Effector memory CD4-positive, alpha-beta T cell (primary cell): ENCODE results near the gene S100A7A.
A peak's percentile ranks its signal among the peaks of the same experiment; 100 is the strongest.
"Not testable (repeated sequence)": the region's sequence is repeated elsewhere in the genome, so short reads cannot be mapped to it uniquely, and the experiment has no call there.

ENCODE experiments used
- DNase-seq, 3 donors: peaks; one replicate each; pipeline ENCODE4 v3.0.0-alpha.2; 2020
- H3K27ac ChIP-seq: 2 replicates; pipeline ENCODE4 v1.7.0; 2013; ENCODE audit warnings: mild to moderate bottlenecking, low read length, moderate library complexity; ENCODE audit not compliant: insufficient read depth, poor library complexity, severe bottlenecking
- H3K27me3 ChIP-seq: replicated peaks from 2 replicates; pipeline ENCODE4 v1.7.0; 2013; ENCODE audit warnings: mild to moderate bottlenecking, low read length; ENCODE audit not compliant: insufficient read depth, control insufficient read depth, poor library complexity, severe bottlenecking
- H3K36me3 ChIP-seq: 2 replicates; pipeline ENCODE4 v1.7.0; 2013; ENCODE audit warnings: mild to moderate bottlenecking, low read length, moderate library complexity; ENCODE audit not compliant: control insufficient read depth, insufficient read depth
- H3K4me1 ChIP-seq: 2 replicates; pipeline ENCODE4 v1.7.0; 2013; ENCODE audit warnings: low read length, mild to moderate bottlenecking; ENCODE audit not compliant: control insufficient read depth, insufficient read depth, poor library complexity, severe bottlenecking
- H3K4me3 ChIP-seq: 2 replicates; pipeline ENCODE4 v1.7.0; 2013; ENCODE audit warnings: low read length, low read depth, mild to moderate bottlenecking; ENCODE audit not compliant: insufficient read depth, poor library complexity, severe bottlenecking
- H3K9me3 ChIP-seq: 2 replicates; pipeline ENCODE4 v1.7.0; 2013; ENCODE audit warnings: mild to moderate bottlenecking, low read length, moderate library complexity; ENCODE audit not compliant: control insufficient read depth

Gene S100A7A

GRCh38 chr1:153419436-153419793 is 3.1 kb downstream of the S100A7A start:
- not testable (repeated sequence) for H3K27ac ChIP-seq, H3K9me3 ChIP-seq, H3K4me3 ChIP-seq, H3K4me1 ChIP-seq, H3K36me3 ChIP-seq, H3K27me3 ChIP-seq, DNase-seq

GRCh38 chr1:153420306-153420705 is 4.0 kb downstream of the S100A7A start:
- Histone ChIP-seq H3K27ac (no peak overlapping the region), H3K27me3 (no peaks in the 10 kb centered on the region), H3K4me3 (no peak overlapping the region)

GRCh38 chr1:153422450-153423068 is 6.2 kb downstream of the S100A7A start:
- Histone ChIP-seq H3K9me3 (no peaks in the 10 kb centered on the region), H3K27me3 (no peaks in the 10 kb centered on the region), H3K4me1 (no peaks in the 10 kb centered on the region), H3K36me3 (no peaks in the 10 kb centered on the region), H3K27ac (no peak overlapping the region), H3K4me3 (no peak overlapping the region)
- DNase-seq, result peak; percentile 21 to 32 (median 25)

More at GRCh38 chr1:153420306-153420705, 4.0 kb downstream of the S100A7A start:
- H3K9me3 ChIP-seq, result no peaks in the 10 kb centered on the region
- no peak for DNase-seq
- no peaks in the 10 kb centered on the region for H3K36me3 ChIP-seq
- no peaks in the 10 kb centered on the region for H3K4me1 ChIP-seq

- no peaks in the 10 kb centered on the region for H3K9me3 ChIP-seq
- no peak overlapping the region for H3K27ac ChIP-seq
- no peaks in the 10 kb centered on the region for H3K4me1 ChIP-seq
- no peaks in the 10 kb centered on the region for H3K36me3 ChIP-seq
- H3K27me3 ChIP-seq, result no peaks in the 10 kb centered on the region
- H3K4me3 ChIP-seq, result no peak overlapping the region
- DNase-seq, result no peak
Measured at GRCh38 chr1:153426809-153427208, 10.5 kb downstream of the S100A7A start.

- Histone ChIP-seq H3K4me1 (no peaks in the 10 kb centered on the region), H3K36me3 (no peaks in the 10 kb centered on the region), H3K4me3 (no peak overlapping the region), H3K27ac (no peak overlapping the region), H3K27me3 (no peaks in the 10 kb centered on the region), H3K9me3 (no peaks in the 10 kb centered on the region)
- no peak for DNase-seq
Measured at GRCh38 chr1:153428073-153428638, 11.8 kb downstream of the S100A7A start.

- no peaks in the 10 kb centered on the region for H3K4me1 ChIP-seq
- H3K27ac ChIP-seq, result no peak overlapping the region
- no peaks in the 10 kb centered on the region for H3K36me3 ChIP-seq
- no peaks in the 10 kb centered on the region for H3K27me3 ChIP-seq
- no peak overlapping the region for H3K4me3 ChIP-seq
- no peaks in the 10 kb centered on the region for H3K9me3 ChIP-seq
- no peak for DNase-seq
Measured at GRCh38 chr1:153428791-153429190, 12.5 kb downstream of the S100A7A start.

- no peak for DNase-seq
- no peaks in the 10 kb centered on the region for H3K27me3 ChIP-seq
- no peak overlapping the region for H3K27ac ChIP-seq
Measured at GRCh38 chr1:153429266-153430165, 13.2 kb downstream of the S100A7A start.

GRCh38 chr1:153430166-153430553 is 13.8 kb downstream of the S100A7A start:
- no peaks in the 10 kb centered on the region for H3K36me3 ChIP-seq
- no peaks in the 10 kb centered on the region for H3K4me1 ChIP-seq
- H3K27me3 ChIP-seq, result no peaks in the 10 kb centered on the region
- H3K9me3 ChIP-seq, result no peaks in the 10 kb centered on the region
- no peak overlapping the region for H3K27ac ChIP-seq
- H3K4me3 ChIP-seq, result no peak overlapping the region
- no peak for DNase-seq

More at GRCh38 chr1:153429266-153430165, 13.2 kb downstream of the S100A7A start:
- Histone ChIP-seq H3K4me3 (no peak overlapping the region), H3K36me3 (no peaks in the 10 kb centered on the region), H3K4me1 (no peaks in the 10 kb centered on the region), H3K9me3 (no peaks in the 10 kb centered on the region)

GRCh38 chr1:153430561-153430960 is 14.2 kb downstream of the S100A7A start:
- Histone ChIP-seq H3K4me1 (no peaks in the 10 kb centered on the region), H3K27ac (no peak overlapping the region), H3K4me3 (no peak overlapping the region), H3K27me3 (no peaks in the 10 kb centered on the region), H3K9me3 (no peaks in the 10 kb centered on the region), H3K36me3 (no peaks in the 10 kb centered on the region)
- no peak for DNase-seq

- H3K9me3 ChIP-seq, result no peaks in the 10 kb centered on the region
- H3K27ac ChIP-seq, result no peak overlapping the region
- H3K36me3 ChIP-seq, result no peaks in the 10 kb centered on the region
- no peak for DNase-seq
- no peaks in the 10 kb centered on the region for H3K27me3 ChIP-seq
- H3K4me3 ChIP-seq, result no peak overlapping the region
- H3K4me1 ChIP-seq, result no peaks in the 10 kb centered on the region
Measured at GRCh38 chr1:153431002-153431401, 14.7 kb downstream of the S100A7A start.
